ENCODE data around the gene CLCN7. TPM values are rescaled to one million over a fixed set of nuclear protein-coding genes. Genes with fewer than 3 reads are reported as not detected.
"Not testable (repeated sequence)": the region's sequence is repeated elsewhere in the genome, so short reads cannot be mapped to it uniquely, and the experiment has no call there.

CLCN7 gene
- total RNA-seq, 1 experiment from 2014 or later: 127 TPM

DNA sequence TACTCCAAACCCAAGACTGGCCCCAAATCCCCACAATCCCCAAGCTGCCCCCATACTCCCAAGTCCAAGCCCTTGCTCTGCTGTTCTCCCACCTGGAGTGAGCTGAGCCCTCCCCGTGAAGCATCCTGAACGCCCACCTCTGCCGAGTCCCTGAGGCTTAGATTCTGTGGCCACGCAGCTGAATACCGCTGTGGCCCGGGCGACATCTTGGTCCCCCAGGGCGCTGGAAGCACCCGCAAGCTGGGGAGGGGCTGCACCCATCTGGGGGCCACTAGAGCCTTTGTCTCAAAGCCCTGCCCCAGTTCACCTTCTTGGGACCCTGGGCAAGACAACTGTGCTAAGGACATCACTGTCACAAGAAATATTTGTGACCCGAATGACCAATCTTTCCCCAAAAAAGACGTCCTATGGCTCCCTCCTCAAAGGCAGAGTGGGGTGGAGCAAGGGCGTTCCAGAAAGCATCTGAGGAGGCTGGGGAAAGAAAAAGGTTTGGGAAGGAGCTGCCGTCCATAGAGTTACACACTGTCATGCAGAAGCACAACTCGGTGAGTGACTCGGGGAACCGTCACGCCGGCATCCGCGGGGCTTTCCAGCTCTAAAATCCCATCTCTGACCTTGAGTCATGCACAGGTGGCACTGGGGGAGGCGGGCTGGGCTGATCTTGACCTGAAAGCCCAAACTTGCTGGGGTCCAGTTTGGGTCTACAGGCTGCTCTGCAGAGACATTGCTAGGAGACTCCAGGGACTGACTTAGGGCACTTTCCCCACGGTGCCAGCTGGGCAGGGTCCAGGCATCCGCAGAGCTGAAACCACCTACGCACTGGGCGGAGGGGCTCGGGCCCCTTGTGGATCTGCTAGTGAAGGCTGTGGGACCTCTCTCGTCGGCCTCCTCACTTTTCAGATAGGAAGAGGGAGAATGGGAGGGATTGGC lies 7.3 kb upstream of the CLCN7 start:
- H3K4me1 ChIP-seq: no peaks in the 10 kb centered on the region
- POLR2A ChIA-PET: no interaction called here
- no peak overlapping the region for H3K4me3 ChIP-seq (ENCODE audit: low read depth, low read length)
- Mint-ChIP-seq H3K4me3 (ENCODE audit: unreplicated experiment) (no peak overlapping the region), H3K27me3 (ENCODE audit: insufficient read depth, unreplicated experiment) (no peaks in the 10 kb centered on the region), H3K4me1 (ENCODE audit: low read depth, unreplicated experiment) (no peaks in the 10 kb centered on the region), H3K9me3 (ENCODE audit: unreplicated experiment) (no peaks in the 10 kb centered on the region), H3K36me3 (ENCODE audit: insufficient read depth, unreplicated experiment) (peaks cover 6% of the 10 kb centered on the region), H3K27ac (ENCODE audit: unreplicated experiment) (no peak overlapping the region)
- no peak for DNase-seq
- no TSS peak for BruUV-seq (replicated peaks)
- CTCF ChIA-PET: no interaction called here
- TF ChIP-seq, protein P1, sequence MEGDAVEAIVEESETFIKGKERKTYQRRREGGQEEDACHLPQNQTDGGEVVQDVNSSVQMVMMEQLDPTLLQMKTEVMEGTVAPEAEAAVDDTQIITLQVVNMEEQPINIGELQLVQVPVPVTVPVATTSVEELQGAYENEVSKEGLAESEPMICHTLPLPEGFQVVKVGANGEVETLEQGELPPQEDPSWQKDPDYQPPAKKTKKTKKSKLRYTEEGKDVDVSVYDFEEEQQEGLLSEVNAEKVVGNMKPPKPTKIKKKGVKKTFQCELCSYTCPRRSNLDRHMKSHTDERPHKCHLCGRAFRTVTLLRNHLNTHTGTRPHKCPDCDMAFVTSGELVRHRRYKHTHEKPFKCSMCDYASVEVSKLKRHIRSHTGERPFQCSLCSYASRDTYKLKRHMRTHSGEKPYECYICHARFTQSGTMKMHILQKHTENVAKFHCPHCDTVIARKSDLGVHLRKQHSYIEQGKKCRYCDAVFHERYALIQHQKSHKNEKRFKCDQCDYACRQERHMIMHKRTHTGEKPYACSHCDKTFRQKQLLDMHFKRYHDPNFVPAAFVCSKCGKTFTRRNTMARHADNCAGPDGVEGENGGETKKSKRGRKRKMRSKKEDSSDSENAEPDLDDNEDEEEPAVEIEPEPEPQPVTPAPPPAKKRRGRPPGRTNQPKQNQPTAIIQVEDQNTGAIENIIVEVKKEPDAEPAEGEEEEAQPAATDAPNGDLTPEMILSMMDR (IDR thresholded peaks at IDR 0.05; ENCODE audit: insufficient read depth in 1 of 2, low read depth in 1 of 2, low read length in 1 of 2, severe bottlenecking in 1 of 2, unreplicated experiment in 1 of 2): no peak
- no peaks in the 10 kb centered on the region for H3K27me3 ChIP-seq (replicated peaks; ENCODE audit: control insufficient read depth, insufficient read depth, low read length)
- intact Hi-C loops (cut with micrococcal nuclease; ENCODE audit: unreplicated experiment): no loop called here
- no peaks in the 10 kb centered on the region for H3K9me3 ChIP-seq
- H3K36me3 ChIP-seq (ENCODE audit: control insufficient read depth, insufficient read depth, low read length): no peaks in the 10 kb centered on the region

DNA sequence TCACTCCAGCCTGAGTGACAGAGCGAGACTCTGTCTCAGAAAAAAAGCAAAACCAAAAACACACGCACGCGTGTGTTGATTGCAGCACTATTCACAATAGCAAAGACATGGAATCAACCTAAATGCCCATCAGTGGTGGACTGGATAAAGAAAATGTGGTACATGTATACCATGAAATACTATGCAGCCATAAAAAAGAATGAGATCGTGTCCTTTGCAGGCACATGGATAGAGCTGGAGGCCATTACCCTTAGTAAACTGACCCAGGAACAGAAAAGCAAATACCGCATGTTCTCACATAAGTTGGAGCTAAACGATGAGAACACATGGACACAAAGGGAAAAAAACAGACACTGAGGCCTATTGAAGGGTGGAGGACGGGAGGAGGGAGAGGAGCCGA lies 4.1 kb upstream of the CLCN7 start:
- H3K27me3 Mint-ChIP-seq (ENCODE audit: insufficient read depth, unreplicated experiment); H3K4me1 Mint-ChIP-seq (ENCODE audit: low read depth, unreplicated experiment); H3K9me3 ChIP-seq; H3K36me3 Mint-ChIP-seq (ENCODE audit: insufficient read depth, unreplicated experiment); H3K9me3 Mint-ChIP-seq (ENCODE audit: unreplicated experiment); CTCF ChIA-PET; H3K36me3 ChIP-seq (ENCODE audit: control insufficient read depth, insufficient read depth, low read length); POLR2A ChIA-PET; H3K27me3 ChIP-seq (replicated peaks; ENCODE audit: control insufficient read depth, insufficient read depth, low read length); H3K4me3 ChIP-seq (ENCODE audit: low read depth, low read length); BruUV-seq (replicated peaks); DNase-seq; H3K4me3 Mint-ChIP-seq (ENCODE audit: unreplicated experiment); H3K27ac Mint-ChIP-seq (ENCODE audit: unreplicated experiment); H3K4me1 ChIP-seq: not testable (repeated sequence)
- intact Hi-C loops (cut with micrococcal nuclease; ENCODE audit: unreplicated experiment): loop anchor here (10.0 kb wide), 1 partner anchor 54 kb away; the partner anchor contains the start of gene UQCC4

DNA sequence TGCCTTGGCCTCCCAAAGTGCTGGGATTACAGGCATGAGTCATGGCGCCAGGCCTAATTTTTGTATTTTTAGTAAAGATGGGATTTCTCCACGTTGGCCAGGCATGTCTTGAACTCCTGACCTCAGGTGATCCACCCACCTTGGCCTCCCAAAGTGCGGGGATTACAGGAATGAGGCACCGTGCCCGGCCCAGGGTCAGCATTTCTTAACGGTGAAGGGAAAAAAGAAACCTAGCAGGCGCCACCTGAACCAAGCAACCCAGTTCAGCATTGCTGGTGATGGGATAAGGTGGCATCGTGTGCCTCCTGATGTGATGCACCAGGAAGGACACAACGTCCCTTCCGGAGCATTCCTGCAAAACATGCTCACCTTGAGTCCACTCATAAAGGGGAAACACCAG lies 2.2 kb upstream of the CLCN7 start:
- Mint-ChIP-seq H3K9me3 (ENCODE audit: unreplicated experiment) (no peaks in the 10 kb centered on the region), H3K36me3 (ENCODE audit: insufficient read depth, unreplicated experiment) (peaks cover 7% of the 10 kb centered on the region), H3K4me3 (ENCODE audit: unreplicated experiment) (no peak overlapping the region), H3K27me3 (ENCODE audit: insufficient read depth, unreplicated experiment) (no peaks in the 10 kb centered on the region), H3K27ac (ENCODE audit: unreplicated experiment) (no peak overlapping the region), H3K4me1 (ENCODE audit: low read depth, unreplicated experiment) (no peaks in the 10 kb centered on the region)
- no TSS peak for BruUV-seq (replicated peaks)
- Histone ChIP-seq H3K4me1 (peaks cover 4% of the 10 kb centered on the region; the same call in 1 of the 2 replicates), H3K36me3 (ENCODE audit: control insufficient read depth, insufficient read depth, low read length) (no peaks in the 10 kb centered on the region), H3K9me3 (no peaks in the 10 kb centered on the region), H3K4me3 (ENCODE audit: low read depth, low read length) (no peak overlapping the region), H3K27me3 (replicated peaks; ENCODE audit: control insufficient read depth, insufficient read depth, low read length) (no peaks in the 10 kb centered on the region)
- intact Hi-C loops (cut with micrococcal nuclease; ENCODE audit: unreplicated experiment): loop anchor here (10.0 kb wide), 1 partner anchor 52 kb away; the partner anchor contains the start of gene UQCC4
- CTCF ChIA-PET: no interaction called here
- TF ChIP-seq, protein P1 (IDR thresholded peaks at IDR 0.05; ENCODE audit: insufficient read depth in 1 of 2, low read depth in 1 of 2, low read length in 1 of 2, severe bottlenecking in 1 of 2, unreplicated experiment in 1 of 2): no peak
- POLR2A ChIA-PET: interaction anchor here (0.7 kb wide), 1 partner anchor 69 kb away, joined by 5 read pairs; no protein-coding TSS in a partner anchor
- DNase-seq: no peak
